PC-3 (cell line): ENCODE data around the gene PEX14. TPM values are rescaled to one million over a fixed set of nuclear protein-coding genes. Genes with fewer than 3 reads are reported as not detected.

Experiments used
- ATAC-seq: fragments of 200-7000 bp; cut with Tn5 transposase; 2 replicates; pipeline ENCODE4 v1.9.1; 2020; ENCODE audit warnings: mild to moderate bottlenecking, moderate library complexity
- BruUV-seq: library from RNA; stranded (reverse); fragments of 400-500 nt; replicated peaks from 2 replicates; lab custom pipeline; 2021; lab: Mats Ljungman, UMichigan
- CTCF ChIA-PET: fragments of 300-600 bp; sonication (Branson Sonifier 250); formaldehyde crosslinking; loops from one replicate; lab custom pipeline; 2022; ENCODE audit warnings: antibody characterized with exemption; lab: Charles Lee
- POLR2A ChIA-PET: fragments of 300-600 bp; sonication (Branson Sonifier 250); formaldehyde crosslinking; loops from one replicate; lab custom pipeline; 2022; ENCODE audit warnings: antibody characterized with exemption; ENCODE audit not compliant: unreplicated experiment; lab: Charles Lee
- DNase-seq: peaks from one replicate; pipeline ENCODE4 v3.0.0-alpha.2; 2015
- H2AFZ ChIP-seq: fragments of 300-600 bp; sonication (generic); 2 replicates; pipeline ENCODE4 v1.6.0; 2016; ENCODE audit warnings: antibody characterized with exemption, low read length
- H3F3A ChIP-seq: fragments of 300-600 bp; sonication (generic); one replicate; pipeline ENCODE4 v1.6.0; 2017; ENCODE audit warnings: antibody characterized with exemption, low read length, control low read depth, mild to moderate bottlenecking; ENCODE audit not compliant: unreplicated experiment
- H3K27ac ChIP-seq: fragments of 300-600 bp; sonication (generic); 2 replicates; pipeline ENCODE4 v1.5.1; 2016; ENCODE audit warnings: mild to moderate bottlenecking, low read length
- H3K27me3 ChIP-seq: fragments of 300-600 bp; sonication (generic); 2 replicates; pipeline ENCODE4 v1.6.1; 2016; ENCODE audit warnings: low read length, mixed read lengths
- H3K36me3 ChIP-seq: fragments of 300-600 bp; sonication (generic); 2 replicates; pipeline ENCODE4 v1.6.1; 2016; ENCODE audit warnings: low read depth, mixed run types, low read length, mixed read lengths
- H3K4me1 ChIP-seq: fragments of 300-600 bp; sonication (generic); 2 replicates; pipeline ENCODE4 v1.5.1; 2016; ENCODE audit warnings: low read length; ENCODE audit not compliant: insufficient read depth
- H3K4me2 ChIP-seq: fragments of 300-600 bp; sonication (generic); 2 replicates; pipeline ENCODE4 v1.6.0; 2016; ENCODE audit warnings: low read length
- H3K4me3 ChIP-seq: fragments of 300-600 bp; sonication (generic); 2 replicates; pipeline ENCODE4 v1.5.1; 2016; ENCODE audit warnings: mild to moderate bottlenecking, low read length, mixed read lengths
- H3K79me2 ChIP-seq: fragments of 300-600 bp; sonication (generic); 2 replicates; pipeline ENCODE4 v1.6.1; 2017; ENCODE audit warnings: low read length, mixed read lengths
- H3K9ac ChIP-seq: fragments of 300-600 bp; sonication (generic); 2 replicates; pipeline ENCODE4 v1.6.0; 2016; ENCODE audit warnings: mild to moderate bottlenecking, low read length
- H3K9me2 ChIP-seq: fragments of 300-600 bp; sonication (generic); replicated peaks from 2 replicates; pipeline ENCODE4 v1.6.1; 2016; ENCODE audit warnings: mixed run types, low read length, mixed read lengths
- H3K9me3 ChIP-seq: fragments of 300-600 bp; sonication (generic); 2 replicates; pipeline ENCODE4 v1.6.1; 2016; ENCODE audit warnings: low read length, mixed read lengths
- H4K20me1 ChIP-seq: fragments of 300-600 bp; sonication (generic); 2 replicates; pipeline ENCODE4 v1.6.1; 2016; ENCODE audit warnings: low read length, mixed read lengths
- CTCF ChIP-seq: fragments of 300-600 bp; sonication (generic); conservative IDR thresholded peaks from 2 replicates; pipeline ENCODE4 v1.5.1; 2017; ENCODE audit warnings: antibody characterized with exemption, low read depth, mild to moderate bottlenecking, low read length
- EZH2 ChIP-seq: fragments of 300-600 bp; sonication (generic); IDR thresholded peaks from one replicate; pipeline ENCODE4 v1.6.1; 2017; ENCODE audit warnings: antibody characterized with exemption, mild to moderate bottlenecking, low read length; ENCODE audit not compliant: unreplicated experiment
- EZH2phosphoT487 ChIP-seq: fragments of 300-600 bp; sonication (generic); IDR thresholded peaks from 2 replicates; pipeline ENCODE4 v1.6.1; 2018; ENCODE audit warnings: mild to moderate bottlenecking, antibody characterized with exemption, low read length, borderline replicate concordance
- intact Hi-C: fragments of 100-400 bp; cut with micrococcal nuclease; formaldehyde crosslinking; loops from 2 replicates; pipeline ENCODE4 v1.9.0; 2023
- total RNA-seq: library from RNA; depleted of rRNA; stranded (reverse); fragments of >200 nt; gene quantifications from 2 replicates; pipeline ENCODE4 v1.2.3, GENCODE V29; 2014

Gene PEX14
- total RNA-seq, 1 experiment from 2014 or later, result 24.9 TPM

GRCh38 chr1:10663678-10664035, 188.9 kb downstream of the PEX14 start:
- intact Hi-C loops, result no loop called here
- ChIA-PET CTCF (no interaction called here), POLR2A (no interaction called here)
- H3K9ac ChIP-seq, result no peak overlapping the region
- no peak overlapping the region for H3K27ac ChIP-seq
- H3K27me3 ChIP-seq, result no peaks in the 10 kb centered on the region
- no peak overlapping the region for H2AFZ ChIP-seq
- no peak overlapping the region for H3K4me3 ChIP-seq
- TF ChIP-seq EZH2phosphoT487, result no peak
- no peak for TF ChIP-seq CTCF
- no peak for TF ChIP-seq EZH2
- H3K9me2 ChIP-seq, result no peaks in the 10 kb centered on the region
- no peaks in the 10 kb centered on the region for H3K4me1 ChIP-seq
- BruUV-seq, result no TSS peak
- no peaks in the 10 kb centered on the region for H3K9me3 ChIP-seq
- no peak for ATAC-seq
- H3K36me3 ChIP-seq, result no peaks in the 10 kb centered on the region
- DNase-seq, result no peak
- H3K4me2 ChIP-seq, result no peak overlapping the region
- no peaks in the 10 kb centered on the region for H4K20me1 ChIP-seq
- no peaks in the 10 kb centered on the region for H3F3A ChIP-seq
- no peaks in the 10 kb centered on the region for H3K79me2 ChIP-seq

GRCh38 chr1:10664251-10664650, 189.5 kb downstream of the PEX14 start:
- DNase-seq, result no peak
- no TSS peak for BruUV-seq
- intact Hi-C loops, result no loop called here

GRCh38 chr1:10665226-10665625, 190.5 kb downstream of the PEX14 start:
- H3K9me3 ChIP-seq, result no peaks in the 10 kb centered on the region
- intact Hi-C loops, result no loop called here
- H3K4me2 ChIP-seq, result no peak overlapping the region
- ATAC-seq, result no peak
- no peaks in the 10 kb centered on the region for H3K27me3 ChIP-seq
- H3K9ac ChIP-seq, result no peak overlapping the region
- H3K79me2 ChIP-seq, result no peaks in the 10 kb centered on the region
- H3F3A ChIP-seq, result no peaks in the 10 kb centered on the region
- H3K36me3 ChIP-seq, result no peaks in the 10 kb centered on the region
- ChIA-PET CTCF (no interaction called here), POLR2A (no interaction called here)
- H4K20me1 ChIP-seq, result no peaks in the 10 kb centered on the region
- no peaks in the 10 kb centered on the region for H3K4me1 ChIP-seq
- DNase-seq, result no peak
- no peak overlapping the region for H3K27ac ChIP-seq
- no peaks in the 10 kb centered on the region for H3K9me2 ChIP-seq
- H3K4me3 ChIP-seq, result no peak overlapping the region
- no peak overlapping the region for H2AFZ ChIP-seq
- no TSS peak for BruUV-seq
- TF ChIP-seq EZH2, result no peak
- no peak for TF ChIP-seq EZH2phosphoT487
- no peak for TF ChIP-seq CTCF

More at GRCh38 chr1:10664251-10664650, 189.5 kb downstream of the PEX14 start:
- H3K4me3 ChIP-seq, result no peak overlapping the region
- no peaks in the 10 kb centered on the region for H3K36me3 ChIP-seq
- no peaks in the 10 kb centered on the region for H3F3A ChIP-seq
- H3K9me3 ChIP-seq, result no peaks in the 10 kb centered on the region
- H3K4me1 ChIP-seq, result no peaks in the 10 kb centered on the region
- H3K27ac ChIP-seq, result no peak overlapping the region
- no peaks in the 10 kb centered on the region for H4K20me1 ChIP-seq
- H3K27me3 ChIP-seq, result no peaks in the 10 kb centered on the region
- POLR2A ChIA-PET, result no interaction called here
- TF ChIP-seq EZH2phosphoT487 (no peak), EZH2 (no peak), CTCF (no peak)
- H3K79me2 ChIP-seq, result no peaks in the 10 kb centered on the region
- H3K9me2 ChIP-seq, result no peaks in the 10 kb centered on the region
- no peak overlapping the region for H2AFZ ChIP-seq
- CTCF ChIA-PET, result no interaction called here
- H3K4me2 ChIP-seq, result no peak overlapping the region
- no peak overlapping the region for H3K9ac ChIP-seq
- ATAC-seq, result no peak
